GM12865 (cell line): Measurements from ENCODE around the gene PAX8.

ENCODE experiments used
- DNase-seq: peaks from one replicate; pipeline ENCODE4 v3.0.0; 2010; ENCODE audit warnings: low read depth
- H3K4me3 ChIP-seq: 2 replicates; pipeline ENCODE4 v1.5.1; 2011; ENCODE audit warnings: mild to moderate bottlenecking, low read depth, low read length, control low read depth
- TF ChIP-seq, protein P1 (sequence below): IDR thresholded peaks from 2 replicates; pipeline ENCODE4 v1.5.1; 2011; ENCODE audit warnings: low read length, control low read depth, low read depth, inconsistent platforms; ENCODE audit not compliant: insufficient read depth; ENCODE audit errors: missing control alignments

PAX8 gene

DNA sequence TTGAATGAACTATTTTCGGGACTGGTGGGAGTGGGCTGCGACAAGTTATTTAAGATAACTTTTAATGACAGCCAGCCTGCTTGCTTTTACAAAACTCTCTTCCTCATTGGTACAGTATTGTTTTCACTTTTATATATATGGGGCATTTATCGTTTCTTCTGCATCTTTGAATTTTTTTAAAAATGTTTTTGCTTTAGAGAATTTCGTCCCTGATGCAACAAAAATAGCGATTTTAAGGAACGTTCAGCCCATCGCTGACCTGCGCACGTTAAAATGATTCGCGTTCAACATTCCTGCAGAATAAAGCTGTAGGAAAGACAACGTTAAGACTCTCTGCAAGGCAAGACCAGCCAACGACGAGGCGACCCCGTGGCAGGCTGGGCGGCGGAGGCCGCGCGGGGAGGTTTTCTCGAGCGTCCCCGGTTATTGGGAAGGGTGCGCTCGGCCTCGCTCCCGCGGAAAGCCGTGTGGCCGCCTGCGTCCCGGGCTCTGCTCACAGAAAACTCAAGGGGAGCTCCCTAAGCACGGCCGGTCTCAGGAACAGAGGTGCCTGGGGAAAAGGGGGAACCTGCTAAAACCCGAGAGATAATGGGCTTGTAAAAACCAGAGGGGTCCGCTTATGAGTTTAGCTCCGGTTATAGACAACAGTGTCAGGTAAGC lies 3.0 kb downstream of the PAX8 start:
- H3K4me3 ChIP-seq = no peak overlapping the region
- TF ChIP-seq, protein P1, sequence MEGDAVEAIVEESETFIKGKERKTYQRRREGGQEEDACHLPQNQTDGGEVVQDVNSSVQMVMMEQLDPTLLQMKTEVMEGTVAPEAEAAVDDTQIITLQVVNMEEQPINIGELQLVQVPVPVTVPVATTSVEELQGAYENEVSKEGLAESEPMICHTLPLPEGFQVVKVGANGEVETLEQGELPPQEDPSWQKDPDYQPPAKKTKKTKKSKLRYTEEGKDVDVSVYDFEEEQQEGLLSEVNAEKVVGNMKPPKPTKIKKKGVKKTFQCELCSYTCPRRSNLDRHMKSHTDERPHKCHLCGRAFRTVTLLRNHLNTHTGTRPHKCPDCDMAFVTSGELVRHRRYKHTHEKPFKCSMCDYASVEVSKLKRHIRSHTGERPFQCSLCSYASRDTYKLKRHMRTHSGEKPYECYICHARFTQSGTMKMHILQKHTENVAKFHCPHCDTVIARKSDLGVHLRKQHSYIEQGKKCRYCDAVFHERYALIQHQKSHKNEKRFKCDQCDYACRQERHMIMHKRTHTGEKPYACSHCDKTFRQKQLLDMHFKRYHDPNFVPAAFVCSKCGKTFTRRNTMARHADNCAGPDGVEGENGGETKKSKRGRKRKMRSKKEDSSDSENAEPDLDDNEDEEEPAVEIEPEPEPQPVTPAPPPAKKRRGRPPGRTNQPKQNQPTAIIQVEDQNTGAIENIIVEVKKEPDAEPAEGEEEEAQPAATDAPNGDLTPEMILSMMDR = no peak
- DNase-seq = no peak

GRCh38 chr2:113274432-113274831 lies 4.3 kb downstream of the PAX8 start:
- no peak overlapping the region for H3K4me3 ChIP-seq
- TF ChIP-seq, protein P1 = no peak
- DNase-seq = no peak

- no peak overlapping the region for H3K4me3 ChIP-seq
- DNase-seq = no peak
Observed at GRCh38 chr2:113273981-113274380, 4.7 kb downstream of the PAX8 start.

GRCh38 chr2:113273027-113273551 lies 5.6 kb downstream of the PAX8 start:
- H3K4me3 ChIP-seq = no peak overlapping the region
- peak; percentile 26 for DNase-seq
- TF ChIP-seq, protein P1 = peak; percentile 11

More at GRCh38 chr2:113273981-113274380, 4.7 kb downstream of the PAX8 start:
- TF ChIP-seq, protein P1 = no peak

DNA sequence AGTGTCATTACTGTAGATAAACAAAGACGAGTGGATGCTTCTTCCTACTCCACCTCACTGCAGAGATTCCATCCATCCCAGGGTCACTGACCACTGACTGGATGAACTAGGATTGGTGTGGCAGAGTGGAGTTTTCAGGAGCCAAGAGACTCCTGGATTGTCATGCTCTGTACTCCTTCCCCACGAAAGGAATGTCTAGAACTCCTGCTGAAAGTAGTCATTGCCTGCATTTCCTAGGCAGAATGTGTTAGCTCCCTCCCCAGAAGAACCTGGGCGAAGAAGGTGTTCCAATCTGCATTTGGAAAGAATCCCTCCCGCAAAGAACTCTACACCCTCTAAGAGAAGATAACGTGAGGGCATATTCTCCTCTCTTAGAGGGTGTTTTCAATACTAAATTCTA lies 6.2 kb downstream of the PAX8 start:
- no peak for DNase-seq
- TF ChIP-seq, protein P1 = no peak
- no peak overlapping the region for H3K4me3 ChIP-seq

GRCh38 chr2:113268621-113269360 lies 9.9 kb downstream of the PAX8 start:
- no peak for DNase-seq
- no peak overlapping the region for H3K4me3 ChIP-seq
- TF ChIP-seq, protein P1 = no peak
